Measurements from ENCODE around the gene TMEM11.
"Not testable (repeated sequence)": the region's sequence is repeated elsewhere in the genome, so short reads cannot be mapped to it uniquely, and the experiment has no call there.

The TMEM11 gene

DNA sequence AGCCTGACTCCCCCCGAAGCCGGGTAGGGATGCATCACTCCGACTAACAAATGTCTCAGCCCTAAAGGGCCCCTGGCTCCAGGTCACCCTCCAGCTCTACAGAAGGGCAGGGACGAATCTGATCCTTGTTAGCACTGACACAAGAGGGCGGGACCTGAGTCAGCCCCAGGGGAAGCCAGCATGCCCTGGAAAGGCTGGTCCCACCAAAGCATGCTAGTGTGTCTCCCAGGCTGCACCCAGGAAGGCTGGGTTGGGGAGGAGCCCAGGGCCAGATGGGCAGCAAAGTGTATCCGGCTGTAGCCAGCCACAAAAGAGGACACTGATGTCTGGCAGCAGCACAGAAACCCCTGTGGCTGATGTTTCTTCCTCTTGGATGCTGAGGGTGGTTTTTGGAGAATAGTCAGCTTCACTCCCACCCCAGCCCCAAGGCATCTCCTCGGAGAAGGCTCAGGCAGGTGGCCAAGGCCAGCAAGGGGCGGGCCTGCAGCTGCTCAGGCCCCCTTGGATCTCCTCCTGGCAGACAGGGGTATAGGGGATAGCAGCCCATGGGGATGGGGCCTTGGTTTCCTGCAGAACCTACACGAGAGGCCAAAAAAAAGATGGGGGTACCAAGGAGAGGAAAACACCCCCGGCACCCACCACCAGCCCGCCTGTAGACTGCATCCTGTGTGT is 28.2 kb upstream of the TMEM11 start:
- DNase-seq: no peak

DNA sequence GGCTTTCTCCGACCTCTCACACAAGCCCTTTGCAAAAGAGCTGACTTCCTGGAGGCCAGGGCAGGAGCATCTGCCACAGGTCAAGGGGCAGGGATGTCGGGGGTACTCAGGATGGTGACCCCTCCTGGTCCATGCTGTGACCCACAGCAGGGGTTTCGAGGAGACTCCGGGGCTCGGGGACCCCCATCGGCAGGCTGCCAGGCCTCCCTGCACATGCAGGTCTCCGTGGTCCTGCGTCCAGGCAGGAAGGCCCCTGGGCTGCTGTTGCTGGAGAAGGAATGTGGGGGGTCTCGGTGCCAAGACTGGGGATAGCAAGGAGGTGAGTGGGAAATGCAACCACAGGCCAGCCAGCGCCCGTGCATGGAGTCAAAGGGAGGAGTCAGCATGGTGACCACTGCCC is 27.6 kb upstream of the TMEM11 start:
- no peak for DNase-seq

DNA sequence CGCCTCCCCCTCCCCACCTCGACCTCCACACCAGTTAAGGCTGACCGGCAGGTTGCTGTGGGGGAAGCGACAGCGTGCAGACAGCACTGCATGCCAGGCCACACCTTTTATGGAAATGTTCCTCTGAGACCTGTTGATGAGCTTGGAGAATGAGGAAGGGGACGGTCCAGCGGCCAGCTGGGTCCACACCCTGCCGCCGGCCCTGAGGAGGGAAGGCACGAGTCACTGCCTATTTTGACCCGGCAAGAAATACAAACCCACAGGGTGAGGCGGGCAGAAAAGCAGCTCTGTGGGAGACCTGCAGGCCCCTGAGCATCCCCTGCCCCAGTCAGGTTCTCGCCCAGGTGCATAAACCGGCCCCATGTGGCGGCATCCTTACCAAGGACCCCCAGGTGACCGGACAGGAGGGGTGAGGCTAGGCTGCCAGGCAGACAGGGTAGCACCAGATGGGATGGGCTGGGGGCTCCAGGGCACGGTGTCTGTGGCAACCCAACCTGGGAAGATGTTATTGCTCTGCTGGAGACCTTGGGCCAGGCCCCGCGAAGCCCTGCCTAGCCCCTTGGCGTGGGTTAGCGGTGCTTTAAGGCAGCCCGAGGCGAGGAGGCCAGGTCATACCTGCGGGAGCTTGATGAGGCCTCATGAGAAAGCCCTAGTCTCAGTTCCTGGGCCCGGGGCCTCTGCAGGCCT is 26.6 kb upstream of the TMEM11 start:
- DNase-seq: no peak

DNA sequence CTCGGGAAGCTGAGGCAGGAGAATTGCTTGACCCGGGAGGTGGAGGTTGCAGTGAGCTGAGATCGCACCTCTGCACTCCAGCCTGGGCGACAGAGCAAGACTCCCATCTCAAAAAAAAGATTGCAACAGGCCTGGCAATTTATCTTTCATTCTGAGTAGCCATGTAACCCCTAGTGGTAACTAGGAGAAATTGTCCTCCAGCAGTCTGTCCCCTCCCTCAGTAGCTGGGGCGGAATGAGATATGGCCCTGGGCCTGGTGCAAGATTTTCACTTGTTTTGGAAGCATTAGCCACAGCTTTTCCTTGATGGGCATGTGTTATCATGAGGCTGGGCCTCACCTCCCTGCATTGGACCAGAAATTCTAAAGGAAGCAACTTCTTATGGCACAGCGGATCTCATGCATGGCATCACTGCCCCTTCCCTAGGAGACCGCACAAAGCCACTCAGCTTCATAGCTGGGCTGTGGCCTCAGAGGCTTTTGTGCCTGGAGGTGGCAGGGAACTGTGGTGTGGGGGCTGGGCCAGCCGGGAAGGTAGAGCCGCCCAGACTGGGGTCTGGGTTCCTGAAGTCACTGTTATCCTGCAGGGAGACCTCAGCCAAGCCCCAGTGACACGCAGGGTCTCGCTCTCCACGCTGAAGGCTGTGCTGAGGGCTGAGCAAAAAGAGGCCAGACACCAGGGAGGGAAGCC is 25.9 kb upstream of the TMEM11 start:
- DNase-seq: peak; percentile 89

DNA sequence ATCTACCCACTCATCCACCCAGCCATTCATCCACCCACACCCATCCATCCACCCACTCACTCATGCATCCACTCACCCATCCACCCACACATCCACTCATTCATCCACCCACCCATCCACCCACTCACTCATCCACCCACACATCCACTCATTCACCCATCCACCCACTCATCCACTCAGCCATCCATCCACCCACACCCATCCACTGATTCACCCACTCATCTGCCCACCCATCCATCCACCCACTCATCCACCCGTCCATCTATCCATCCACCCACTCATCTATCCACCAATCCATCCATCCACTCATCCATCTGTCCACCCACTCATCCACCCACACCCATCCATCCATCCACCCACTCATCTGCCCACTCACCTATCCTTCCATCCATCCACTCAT is 22.0 kb upstream of the TMEM11 start:
- no peak for DNase-seq

DNA sequence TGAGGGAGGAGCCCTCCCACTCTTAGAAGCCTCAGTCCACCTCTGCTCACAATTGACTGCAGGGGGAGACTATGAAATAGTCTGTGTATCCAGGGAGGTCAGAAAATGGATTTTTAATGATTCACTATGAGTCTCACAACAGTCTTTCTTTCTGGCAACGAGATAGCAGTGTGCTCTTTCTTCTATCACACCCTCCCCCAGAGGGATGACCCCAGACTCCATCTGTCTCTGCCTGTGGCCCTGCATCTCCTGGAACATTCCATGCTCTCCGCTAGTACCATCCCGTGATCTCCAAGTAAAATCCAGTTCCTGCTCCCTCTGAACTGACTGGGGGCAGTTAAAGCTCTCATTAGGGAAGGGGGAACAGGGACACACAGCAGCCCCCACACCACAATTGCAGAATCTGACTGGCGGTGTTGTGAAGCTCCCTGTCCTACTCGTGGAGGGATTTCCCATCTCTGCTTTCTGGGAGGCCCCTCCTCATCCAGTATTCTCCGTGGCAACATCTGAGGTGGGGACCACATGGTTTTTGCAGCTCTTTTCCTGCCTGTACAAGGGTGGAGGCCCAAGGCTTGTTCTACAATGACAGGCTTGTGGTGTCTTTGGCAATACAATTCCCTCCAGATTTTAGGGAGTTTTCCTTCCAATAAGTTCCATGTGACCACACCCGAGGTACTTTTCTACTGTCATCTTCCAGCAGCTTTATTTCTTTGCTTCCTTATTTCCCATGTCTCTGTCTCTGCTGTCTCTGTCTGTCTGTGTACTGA is 19.8 kb upstream of the TMEM11 start:
- no peak for DNase-seq

DNA sequence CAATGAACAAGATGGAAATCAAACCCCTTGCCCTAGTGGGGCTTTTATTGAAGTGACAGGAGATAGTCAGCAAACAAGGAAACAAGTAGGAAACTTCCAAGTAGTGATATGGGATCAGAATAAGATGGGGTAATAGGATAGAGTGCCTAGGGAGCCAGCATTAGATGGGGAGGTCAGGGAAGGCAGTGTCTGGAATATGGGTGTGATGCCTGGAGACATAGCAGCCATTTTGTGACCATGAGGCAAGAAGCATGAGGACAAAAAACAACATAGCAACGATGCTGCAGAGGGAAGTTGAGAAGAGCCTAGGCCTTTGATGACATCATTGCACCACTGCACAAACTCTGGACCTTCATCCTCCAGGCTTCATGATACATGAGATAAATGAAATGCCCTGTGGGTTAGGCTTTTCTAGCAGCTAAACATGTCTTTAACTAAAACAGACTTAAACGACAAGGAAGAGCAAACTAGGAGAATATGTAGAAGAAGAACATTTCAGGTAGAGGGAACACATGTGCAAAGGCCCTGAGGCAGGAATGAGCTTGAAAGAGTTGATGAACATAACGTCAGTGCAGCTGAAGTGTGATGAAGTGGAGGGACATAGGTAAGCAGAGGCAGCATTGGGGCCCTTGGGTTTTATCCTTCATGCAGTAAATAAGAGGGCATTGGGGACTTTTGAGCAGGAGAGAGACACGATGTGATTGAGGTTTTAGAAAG is 18.2 kb upstream of the TMEM11 start:
- DNase-seq: no peak

DNA sequence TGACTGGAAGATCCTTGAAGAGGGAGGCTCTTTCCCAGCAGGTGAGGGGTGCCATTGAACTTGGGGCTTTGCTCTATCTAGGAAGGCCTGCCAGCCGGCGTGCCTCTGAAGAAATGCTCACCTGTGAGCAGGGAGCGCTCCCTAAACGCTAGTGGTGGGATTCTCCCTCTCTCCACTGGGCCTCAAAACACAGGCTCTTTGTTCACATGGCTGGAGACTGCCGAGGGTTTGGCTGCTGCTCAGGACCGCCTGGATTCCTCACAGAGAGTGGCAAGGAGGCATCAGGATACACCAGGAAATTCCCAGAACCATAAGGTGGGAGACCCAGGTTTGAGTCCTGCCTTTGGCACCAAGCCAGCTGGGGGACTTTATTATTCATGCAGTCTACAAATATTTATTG is 17.6 kb upstream of the TMEM11 start:
- DNase-seq: no peak

DNA sequence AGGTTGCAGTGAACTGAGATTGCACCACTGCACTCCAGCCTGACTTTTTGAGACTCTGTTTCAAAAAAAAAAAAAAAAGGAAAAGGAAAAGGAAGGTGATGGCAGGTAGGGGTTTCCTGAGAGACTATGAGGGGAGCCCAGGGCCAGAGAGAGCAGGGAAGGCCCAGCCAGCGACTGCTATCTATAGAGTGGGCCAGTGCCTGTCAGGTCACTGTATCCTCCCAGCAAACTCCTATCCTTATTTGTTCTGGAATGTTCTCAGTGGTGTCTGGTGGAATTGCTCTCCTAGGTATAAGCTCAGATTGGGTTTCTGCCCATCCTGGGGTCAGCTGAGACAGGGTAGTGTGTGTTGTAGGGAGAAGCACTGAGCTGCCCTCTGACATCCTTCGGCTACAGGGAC is 14.9 kb upstream of the TMEM11 start:
- no peak for DNase-seq

DNA sequence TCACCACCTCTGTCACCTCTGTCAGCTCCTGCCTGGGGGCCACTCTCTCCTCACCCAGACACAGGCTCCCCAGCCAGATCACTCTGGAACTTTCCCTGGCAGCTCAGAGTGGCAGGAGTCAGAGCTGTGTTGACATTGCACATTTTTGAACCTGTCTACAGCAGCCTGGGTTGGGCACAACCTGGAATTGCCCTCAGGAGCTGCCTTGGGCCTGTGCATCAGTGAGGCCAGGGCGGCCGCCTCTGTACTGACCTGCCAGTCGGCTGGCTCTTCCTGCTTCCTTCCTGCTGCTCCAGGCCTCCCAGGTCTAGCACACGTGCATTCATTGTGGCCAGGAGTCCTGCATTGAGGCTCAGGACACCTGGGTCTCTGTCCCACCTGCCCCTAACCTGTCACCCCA is 14.2 kb upstream of the TMEM11 start:
- DNase-seq: no peak

DNA sequence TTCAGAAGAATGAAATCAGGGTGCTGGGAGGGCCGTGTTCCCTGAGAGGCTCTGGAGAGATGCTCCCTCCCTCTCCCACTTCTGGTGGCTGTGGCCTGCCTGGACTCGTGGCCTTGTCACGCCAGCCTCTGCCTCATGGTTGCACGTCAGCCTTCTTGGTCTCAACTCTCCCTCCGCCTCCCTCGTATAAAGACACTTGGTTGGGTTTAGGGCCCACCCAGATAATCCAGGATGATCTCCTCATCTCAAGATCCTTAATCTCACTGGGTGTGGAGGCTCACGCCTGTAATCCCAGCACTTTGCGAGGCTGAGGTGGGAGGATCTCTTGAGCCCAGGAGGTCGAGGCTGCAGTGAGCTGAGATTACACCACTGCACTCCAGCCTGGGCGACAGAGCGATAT is 13.3 kb upstream of the TMEM11 start:
- DNase-seq: not testable (repeated sequence)

DNA sequence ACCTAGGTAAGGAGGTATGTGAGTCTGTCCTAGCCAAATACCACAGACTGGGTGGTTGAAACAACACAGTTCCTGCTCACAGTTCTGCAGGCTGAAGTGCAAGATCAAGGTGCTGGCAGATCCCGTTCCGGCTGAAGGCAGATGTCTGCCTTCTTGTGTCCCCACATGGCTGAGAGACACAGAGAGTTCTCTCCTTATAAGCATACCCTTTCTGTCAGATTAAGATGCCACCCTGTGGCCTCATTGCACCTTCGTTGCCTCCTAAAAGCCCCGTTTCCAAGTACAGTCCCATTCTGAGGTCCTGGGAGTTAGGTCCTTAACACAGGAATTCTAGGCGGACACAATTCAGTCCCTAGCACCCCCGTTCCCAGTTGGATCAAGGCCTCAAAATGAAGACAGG is 9.1 kb upstream of the TMEM11 start:
- no peak for DNase-seq

DNA sequence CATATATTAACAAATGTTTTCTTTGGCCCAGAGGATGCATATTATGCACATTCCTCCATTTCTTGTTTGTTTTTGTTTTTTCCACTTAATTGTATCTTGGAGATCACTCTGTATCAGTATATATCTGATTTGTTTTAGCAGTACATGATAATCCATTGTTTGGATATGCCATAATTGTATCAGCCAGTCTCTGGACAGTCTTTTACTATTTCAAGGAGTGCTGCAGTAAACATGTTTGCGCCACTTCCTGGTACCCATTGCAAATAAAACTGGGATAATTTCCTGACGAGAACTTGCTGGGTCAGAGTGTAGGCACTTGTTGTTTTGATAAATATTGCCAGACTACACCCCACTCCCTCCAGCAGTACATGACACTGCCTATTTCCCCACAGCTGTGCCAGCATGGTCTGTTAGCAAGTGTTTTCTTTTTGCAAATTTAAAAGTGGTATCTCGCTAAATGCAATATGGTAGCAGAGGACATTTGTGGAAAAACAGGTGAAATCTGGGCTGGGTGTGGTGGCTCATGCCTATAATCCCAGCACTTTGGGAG is 4.9 kb upstream of the TMEM11 start:
- DNase-seq: no peak

DNA sequence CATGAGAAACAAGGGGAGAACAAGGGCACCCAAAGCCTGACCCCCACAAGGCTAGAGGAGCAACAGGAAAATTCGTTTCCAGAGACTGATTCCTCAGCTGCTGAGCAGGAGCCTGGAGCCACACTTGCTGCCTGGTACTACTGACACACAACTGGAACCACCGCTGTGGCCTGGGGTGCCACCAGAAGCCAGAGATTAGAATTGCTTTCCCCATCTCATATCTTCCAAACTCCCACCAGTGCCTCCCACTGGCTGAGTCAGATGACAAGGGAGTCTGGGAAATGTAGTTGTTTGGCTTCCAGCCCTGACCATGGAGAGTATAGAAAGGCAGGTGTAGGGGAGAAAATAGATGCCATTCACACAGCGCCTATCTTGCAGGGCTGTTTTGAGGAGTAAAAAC is 4.1 kb upstream of the TMEM11 start:
- no peak for DNase-seq

DNA sequence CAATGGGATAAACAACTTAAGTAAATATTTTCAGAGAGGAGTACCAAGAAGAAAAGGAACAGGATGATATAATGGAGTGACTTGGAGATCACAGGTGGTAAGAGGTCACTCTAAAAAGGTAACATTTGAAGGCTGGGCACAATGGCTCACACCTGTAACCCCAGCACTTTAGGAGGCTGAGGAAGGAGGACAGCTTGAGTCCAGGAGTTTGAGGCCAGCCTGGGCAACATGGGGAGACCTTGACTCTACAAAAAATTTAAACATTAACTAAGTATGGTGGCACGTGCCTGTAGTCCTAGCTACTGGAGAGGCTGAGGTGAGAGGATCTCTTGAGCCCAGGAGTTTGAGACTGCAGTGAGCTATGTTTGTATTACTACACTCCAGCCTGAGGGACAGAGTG is 3.4 kb upstream of the TMEM11 start:
- no peak for DNase-seq

DNA sequence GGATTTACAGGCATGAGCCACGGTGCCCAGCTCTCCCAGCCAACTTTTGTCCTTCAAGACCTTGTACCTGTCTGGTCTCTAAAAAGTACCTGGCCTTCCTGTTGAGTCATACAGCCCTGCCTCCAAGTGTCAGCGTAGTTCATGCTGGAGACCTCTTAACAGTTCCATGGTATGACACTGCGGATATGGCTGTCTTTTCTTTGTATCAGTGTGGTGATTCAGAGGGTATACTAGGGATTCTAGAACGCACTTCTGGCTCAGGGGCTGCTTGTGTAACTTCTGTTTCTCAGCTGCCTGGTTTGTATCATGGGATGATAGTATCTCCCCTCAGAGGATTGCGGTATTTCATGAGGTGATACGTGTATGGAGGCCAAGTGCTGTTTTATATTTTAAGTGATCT is 2.0 kb upstream of the TMEM11 start:
- peak; percentile 78 for DNase-seq

DNA sequence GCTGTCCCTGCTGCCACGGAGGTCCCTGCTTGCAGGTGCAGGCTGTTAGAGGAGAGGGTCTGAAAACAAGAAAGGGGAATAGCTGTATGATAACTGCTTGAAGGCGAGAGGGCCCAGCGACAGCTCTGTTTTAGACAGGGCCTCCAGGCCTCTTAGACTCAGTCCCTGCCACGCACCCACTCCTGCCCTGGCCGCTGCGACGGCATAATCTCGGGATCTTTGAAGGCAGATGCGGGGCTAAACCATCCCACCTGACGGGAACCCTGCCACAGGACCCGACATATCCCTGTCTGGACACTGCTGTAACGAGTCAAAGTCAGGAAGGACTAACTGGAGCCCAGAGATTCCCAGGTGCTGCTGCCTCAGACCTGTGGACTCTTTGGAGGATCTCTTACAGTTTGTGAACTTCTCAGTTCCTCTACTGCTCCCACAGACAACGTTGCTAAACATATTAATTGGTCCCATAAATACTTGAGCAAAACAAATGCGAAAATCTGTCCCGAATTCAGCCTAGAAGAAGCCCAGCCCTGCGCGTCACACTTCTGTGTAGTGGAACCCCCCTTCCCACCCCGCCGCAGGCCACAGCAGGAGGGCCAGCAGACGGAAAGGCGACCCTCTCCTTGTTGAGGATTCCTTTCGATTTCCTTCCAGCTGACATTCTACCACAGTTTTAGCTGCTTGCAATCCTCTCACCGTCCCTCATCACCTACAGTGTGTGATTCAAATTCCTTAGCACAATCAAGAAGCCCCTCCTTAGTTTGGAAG is 998 bp upstream of the TMEM11 start:
- DNase-seq: no peak

DNA sequence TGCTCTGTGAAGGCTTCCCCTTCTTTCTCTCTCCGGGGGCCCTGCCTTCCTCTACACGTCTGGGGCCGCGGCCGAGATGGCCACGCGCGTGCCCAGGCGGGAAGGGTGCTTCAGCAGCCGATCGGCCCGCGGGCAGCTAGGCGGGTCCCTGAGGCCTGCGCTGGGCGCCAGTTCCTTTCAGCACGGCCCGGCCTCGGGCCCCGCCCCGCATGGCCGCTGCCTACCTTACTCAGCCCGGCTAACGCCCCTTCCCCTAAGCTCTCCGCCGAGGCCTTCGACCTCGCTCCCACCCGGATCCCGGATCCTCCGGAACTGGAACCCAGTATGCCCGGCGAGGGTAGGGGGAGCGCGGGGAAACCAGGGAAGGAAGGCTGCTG is 335 bp downstream of the TMEM11 start:
- no peak for DNase-seq

DNA sequence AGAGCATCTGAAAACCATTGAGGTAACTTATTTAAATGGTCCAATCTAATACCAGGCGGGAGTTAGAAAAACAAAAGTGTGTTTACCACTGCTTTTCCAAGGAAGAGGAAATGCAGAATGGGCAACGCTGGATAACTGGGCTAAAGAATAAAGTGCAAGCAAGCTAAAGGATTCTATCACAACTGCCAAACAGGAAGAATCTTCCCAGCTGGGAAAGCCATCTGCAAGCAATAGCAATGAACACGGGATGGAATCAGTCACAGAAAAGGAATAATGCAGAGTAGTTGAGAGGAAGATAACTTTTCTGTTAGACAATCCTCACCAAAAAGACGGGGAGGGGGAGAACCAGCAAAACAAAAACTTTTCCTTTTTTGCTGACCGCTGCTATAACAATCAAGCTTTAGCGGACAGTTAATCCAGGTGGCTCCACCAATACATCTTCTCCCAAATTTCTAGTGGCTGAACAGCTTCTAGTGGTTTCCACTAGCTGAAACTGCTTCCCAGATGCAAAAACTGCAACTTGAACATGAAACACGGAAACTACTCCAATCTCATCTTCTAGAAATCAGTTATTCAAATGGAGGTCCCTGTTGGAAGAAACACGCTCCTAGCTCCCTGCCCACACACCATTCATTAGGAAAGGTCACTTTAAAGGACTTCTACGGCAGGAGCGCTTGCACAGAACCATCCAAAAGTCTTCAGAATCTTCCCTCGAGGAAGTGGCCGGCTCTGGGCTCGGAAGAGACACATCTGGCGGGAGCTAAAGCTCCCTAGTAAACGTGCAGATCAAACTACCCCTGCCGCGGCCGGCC is 929 bp downstream of the TMEM11 start:
- DNase-seq: no peak

DNA sequence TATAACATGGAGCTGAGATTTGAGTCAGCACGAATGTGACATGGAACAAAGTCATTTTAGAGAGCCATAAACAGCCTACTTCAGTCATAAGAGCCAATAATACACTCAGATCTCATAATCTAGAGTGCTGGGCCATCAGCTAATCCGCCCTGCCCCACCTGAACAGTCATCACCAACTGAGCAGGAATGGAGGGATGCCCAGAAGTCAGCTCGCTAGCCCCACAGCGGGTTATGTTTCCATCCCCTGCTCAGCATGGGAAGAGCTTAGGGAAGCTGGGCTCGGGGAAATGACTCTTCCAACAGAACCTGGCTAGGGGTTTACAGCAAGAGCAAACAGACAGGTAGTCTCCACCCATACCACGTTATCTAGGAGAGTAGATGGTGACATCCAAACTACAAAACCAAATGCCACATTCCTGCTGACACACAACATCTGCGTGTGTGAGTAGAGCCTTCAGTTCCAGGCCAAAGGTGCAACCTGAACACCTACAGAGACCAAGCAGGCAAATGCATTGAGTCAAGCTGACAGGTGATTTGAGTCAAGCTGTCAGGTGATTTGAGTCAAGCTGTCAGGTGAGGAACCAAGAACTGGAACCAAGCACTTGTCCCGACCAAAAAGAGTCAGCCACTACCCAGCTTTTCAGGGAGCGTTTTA is 2.0 kb downstream of the TMEM11 start:
- DNase-seq: no peak

All from islet precursor cell (in vitro differentiated cells).